ENCODE data around the gene HBG1.

Gene HBG1

GRCh38 chr11:5246772-5247471 is 2.7 kb downstream of the HBG1 start:
- no peak for DNase-seq (ENCODE audit: low read depth)

GRCh38 chr11:5245155-5245554 is 4.5 kb downstream of the HBG1 start:
- DNase-seq (ENCODE audit: low read depth): no peak

- no peak for DNase-seq (ENCODE audit: low read depth)
Measured at GRCh38 chr11:5243816-5244180, 5.9 kb downstream of the HBG1 start.

GRCh38 chr11:5242933-5243815 is 6.5 kb downstream of the HBG1 start:
- no peak for DNase-seq (ENCODE audit: low read depth)

- DNase-seq (ENCODE audit: low read depth): no peak
Measured at GRCh38 chr11:5242208-5242607, 7.4 kb downstream of the HBG1 start.

GRCh38 chr11:5241458-5241857 is 8.2 kb downstream of the HBG1 start:
- no peak for DNase-seq (ENCODE audit: low read depth)

GRCh38 chr11:5240458-5240857 is 9.2 kb downstream of the HBG1 start:
- DNase-seq (ENCODE audit: low read depth): no peak

- no peak for DNase-seq (ENCODE audit: low read depth)
Measured at GRCh38 chr11:5240056-5240455, 9.6 kb downstream of the HBG1 start.

GRCh38 chr11:5239046-5239445 is 10.6 kb downstream of the HBG1 start:
- no peak for DNase-seq (ENCODE audit: low read depth)

- no peak for DNase-seq (ENCODE audit: low read depth)
Measured at GRCh38 chr11:5238486-5238885, 11.2 kb downstream of the HBG1 start.

- no peak for DNase-seq (ENCODE audit: low read depth)
Measured at GRCh38 chr11:5237420-5237819, 12.2 kb downstream of the HBG1 start.

- DNase-seq (ENCODE audit: low read depth): no peak
Measured at GRCh38 chr11:5235364-5236095, 14.1 kb downstream of the HBG1 start.

GRCh38 chr11:5234381-5234834 is 15.2 kb downstream of the HBG1 start, which contains the start of gene HBD:
Gene HBD, minus strand, starts transcription at chr11:5234483. Its CDS starts 50 bp downstream, at chr11:5234433.
- DNase-seq (ENCODE audit: low read depth): no peak

- DNase-seq (ENCODE audit: low read depth): no peak
Measured at GRCh38 chr11:5233307-5233706, 16.4 kb downstream of the HBG1 start.

- no peak for DNase-seq (ENCODE audit: low read depth)
Measured at GRCh38 chr11:5232821-5233220, 16.8 kb downstream of the HBG1 start.

GRCh38 chr11:5232176-5232575 is 17.5 kb downstream of the HBG1 start:
- DNase-seq (ENCODE audit: low read depth): no peak

GRCh38 chr11:5231111-5231510 is 18.5 kb downstream of the HBG1 start:
- DNase-seq (ENCODE audit: low read depth): no peak

GRCh38 chr11:5230266-5230665 is 19.4 kb downstream of the HBG1 start:
- no peak for DNase-seq (ENCODE audit: low read depth)

- no peak for DNase-seq (ENCODE audit: low read depth)
Measured at GRCh38 chr11:5229796-5230195, 19.9 kb downstream of the HBG1 start.

- DNase-seq (ENCODE audit: low read depth): no peak
Measured at GRCh38 chr11:5229356-5229755, 20.3 kb downstream of the HBG1 start.

GRCh38 chr11:5228124-5228523 is 21.5 kb downstream of the HBG1 start:
- DNase-seq (ENCODE audit: low read depth): no peak

GRCh38 chr11:5227681-5228080 is 22.0 kb downstream of the HBG1 start:
- no peak for DNase-seq (ENCODE audit: low read depth)

Measured in fibroblast of the conjunctiva (primary cell).